Lung (tissue), 12 donors: ENCODE data around the gene LIME1. TPM values are rescaled to one million over a fixed set of nuclear protein-coding genes. Genes with fewer than 3 reads are reported as not detected.

ENCODE experiments used
- ATAC-seq: fragments of 200-7000 bp; cut with Tn5 transposase; one replicate; pipeline ENCODE4 v1.9.1; 2020; ENCODE audit warnings: moderate number of reproducible peaks; ENCODE audit not compliant: insufficient read depth, low FRiP score
- DNase-seq, 3 donors: peaks; one replicate each; pipeline ENCODE4 v3.0.0-alpha.2; 2013 to 2017
- H3K27ac ChIP-seq, 2 donors: one replicate each; pipeline ENCODE4 v1.5.1; 2013; ENCODE audit warnings: mild to moderate bottlenecking in 2 of 2, moderate library complexity in 2 of 2, control low read depth in 1 of 2, inconsistent platforms in 1 of 2, low read depth in 1 of 2, low read length in 1 of 2
- H3K27me3 ChIP-seq, 3 donors: one replicate each; pipeline ENCODE4 v1.5.1; 2013; ENCODE audit warnings: low read length in 2 of 3; ENCODE audit not compliant: control insufficient read depth in 3 of 3, insufficient read depth in 3 of 3
- H3K36me3 ChIP-seq, 4 donors: one replicate each; pipeline ENCODE4 v1.5.1; 2013; ENCODE audit warnings: low read length in 4 of 4, mild to moderate bottlenecking in 1 of 4, moderate library complexity in 1 of 4; ENCODE audit not compliant: control insufficient read depth in 4 of 4, insufficient read depth in 4 of 4
- H3K4me1 ChIP-seq, 5 donors: one replicate each; pipeline ENCODE4 v1.5.1; 2013; ENCODE audit warnings: low read length in 5 of 5, mild to moderate bottlenecking in 2 of 5, moderate library complexity in 1 of 5; ENCODE audit not compliant: control insufficient read depth in 5 of 5, insufficient read depth in 5 of 5
- H3K4me3 ChIP-seq: one replicate; pipeline ENCODE4 v1.5.1; 2013; ENCODE audit warnings: mild to moderate bottlenecking, control low read depth, moderate library complexity
- H3K9ac ChIP-seq, 2 donors: one replicate each; pipeline ENCODE4 v1.5.1; 2013; ENCODE audit warnings: low read length in 2 of 2, control low read depth in 1 of 2; ENCODE audit not compliant: insufficient read depth in 1 of 2
- H3K9me3 ChIP-seq, 4 donors: one replicate each; pipeline ENCODE4 v1.5.1; 2013; ENCODE audit warnings: low read length in 3 of 4, mild to moderate bottlenecking in 1 of 4, moderate library complexity in 1 of 4; ENCODE audit not compliant: control insufficient read depth in 4 of 4, insufficient read depth in 3 of 4
- CTCF ChIP-seq: IDR thresholded peaks from 2 replicates; pipeline ENCODE4 v1.5.1; 2012; ENCODE audit warnings: mild to moderate bottlenecking; ENCODE audit errors: control extremely low read depth, extremely low read depth
- WGBS, 2 donors: extraction: QIAGEN DNeasy Blood & Tissue Kit; methylation state at CpG; one replicate each; pipeline ENCODE4 v1.1.7; 2013; 5-methylcytosine and 5-hydroxymethylcytosine counted together
- polyA plus RNA-seq, 2 donors: library from polyadenylated mRNA; stranded (reverse); fragments of 200-250 nt; gene quantifications; one replicate each; pipeline ENCODE4 v1.2.1, GENCODE V29; 2013
- total RNA-seq, 2 donors: library from RNA; depleted of rRNA in 1 of 2; stranded (reverse); fragments of >200 nt in 1 of 2; gene quantifications; one replicate each; pipeline ENCODE4 v1.2.1, GENCODE V29; 2014 to 2021
- donor health status: control.
- donor health status: control.
- donor health status: Bipolar disorder and iron deficiency.
- donor health status: healthy.
- donor health status: DM: yes; HTN: yes; CAD: no.

The LIME1 gene
- total and polyA plus RNA-seq, 4 donors = 6.2 to 19.9 (median 10.2) TPM

DNA sequence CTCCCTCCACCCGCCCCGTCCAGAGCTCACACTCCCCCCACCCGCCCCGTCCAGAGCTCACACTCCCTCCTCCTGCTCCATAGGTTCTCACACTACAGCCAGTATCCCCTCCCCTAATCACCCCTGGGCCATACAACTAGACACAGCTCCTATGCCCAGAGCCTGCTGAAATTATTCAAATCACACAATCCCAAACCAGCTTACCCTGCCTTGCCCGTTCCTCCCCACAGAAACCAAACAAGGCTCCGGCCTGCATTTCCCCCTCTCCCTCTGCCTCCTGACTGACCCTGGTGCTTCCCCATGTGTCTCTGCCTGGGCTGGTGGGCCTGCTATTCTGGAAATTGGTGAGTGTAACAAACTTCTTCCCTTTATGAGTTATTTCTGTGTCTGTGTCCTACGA lies 21.7 kb downstream of the LIME1 start:
- no peak overlapping the region for H3K4me3 ChIP-seq
- no peaks in the 10 kb centered on the region for H3K27me3 ChIP-seq
- no peak for TF ChIP-seq CTCF
- no peaks in the 10 kb centered on the region for H3K36me3 ChIP-seq
- H3K4me1 ChIP-seq = no peaks in the 10 kb centered on the region
- no peaks in the 10 kb centered on the region for H3K9me3 ChIP-seq
- DNase-seq = no peak
- 89 to 92% methylated on average over 7 of the region's 7 CpGs for WGBS, 2 donors
- no peak overlapping the region for H3K27ac ChIP-seq
- ATAC-seq = no peak
- no peak overlapping the region for H3K9ac ChIP-seq

GRCh38 chr20:63759377-63759901 lies 23.0 kb downstream of the LIME1 start:
- Histone ChIP-seq H3K27ac (no peak overlapping the region), H3K9ac (no peak overlapping the region), H3K36me3 (no peaks in the 10 kb centered on the region), H3K4me3 (no peak overlapping the region), H3K4me1 (no peaks in the 10 kb centered on the region), H3K27me3 (no peaks in the 10 kb centered on the region), H3K9me3 (no peaks in the 10 kb centered on the region)
- DNase-seq (no peak), ATAC-seq (no peak)
- TF ChIP-seq CTCF = no peak
- WGBS, 2 donors = 70 to 83% methylated on average over 7 of the region's 7 CpGs

DNA sequence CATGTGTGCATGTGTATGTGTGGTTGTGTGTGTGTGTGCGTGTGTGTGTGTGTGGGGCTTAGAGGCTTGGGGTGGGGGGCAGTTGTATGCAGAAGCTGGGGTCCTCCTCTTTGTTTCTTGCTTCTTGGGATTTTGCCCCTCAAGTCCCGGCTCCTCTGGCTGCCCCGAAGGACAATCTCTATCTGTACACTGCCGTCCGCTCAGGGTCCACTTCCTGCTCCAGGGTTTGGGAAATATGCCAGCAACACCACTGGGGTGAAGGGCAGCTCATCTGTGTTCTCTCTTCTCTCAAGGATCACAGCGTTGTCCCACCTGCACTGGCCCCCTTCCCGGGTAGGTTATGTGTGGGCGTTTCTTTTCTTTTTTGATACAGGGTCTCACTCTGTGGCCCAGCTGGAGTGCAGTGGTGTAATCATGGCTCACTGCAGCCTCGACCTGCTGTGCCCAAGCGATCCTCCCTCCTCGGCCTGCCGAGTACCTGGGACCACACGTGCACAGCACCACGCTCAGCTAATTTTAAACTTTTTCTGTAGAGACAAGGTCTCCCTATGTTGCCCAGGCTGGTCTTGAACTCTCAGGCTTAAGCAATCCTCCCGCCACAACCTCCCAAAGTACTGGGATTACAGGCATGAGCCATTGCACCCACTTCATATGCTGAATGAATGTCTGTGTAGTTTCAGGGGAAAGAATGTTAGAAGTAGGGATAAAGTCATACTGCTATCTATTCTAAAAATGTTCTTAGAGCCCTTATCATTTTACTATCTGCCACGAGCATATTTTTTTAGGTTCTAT lies 28.8 kb downstream of the LIME1 start:
- no peak for ATAC-seq
- TF ChIP-seq CTCF = no peak
- no peak overlapping the region for H3K9ac ChIP-seq
- no peaks in the 10 kb centered on the region for H3K9me3 ChIP-seq
- no peaks in the 10 kb centered on the region for H3K27me3 ChIP-seq
- H3K36me3 ChIP-seq = peaks cover 0 to 18% (median 5%) of the 10 kb centered on the region in 4 donors
- no peak overlapping the region for H3K4me3 ChIP-seq
- DNase-seq = no peak
- no peak overlapping the region for H3K27ac ChIP-seq
- 76 to 81% methylated on average over 16 of the region's 16 CpGs for WGBS, 2 donors
- H3K4me1 ChIP-seq = no peaks in the 10 kb centered on the region
